DLD1 (cell line): Measurements from ENCODE around the gene LITAFD.
"Not testable (repeated sequence)": the region's sequence is repeated elsewhere in the genome, so short reads cannot be mapped to it uniquely, and the experiment has no call there.

Source experiments
- in situ Hi-C: cut with HindIII; loops from 2 replicates; pipeline ENCODE4 v1.10.0; 2017; ENCODE audit warnings: low sequenced_read_pairs

LITAFD gene

GRCh38 chr16:8855972-8856371, 26.2 kb upstream of the LITAFD start:
- in situ Hi-C loops, result no loop called here

GRCh38 chr16:8858994-8859912, 22.9 kb upstream of the LITAFD start:
- in situ Hi-C loops, result no loop called here

GRCh38 chr16:8859913-8860881, 22.0 kb upstream of the LITAFD start:
- in situ Hi-C loops, result no loop called here

GRCh38 chr16:8861563-8862308, 20.4 kb upstream of the LITAFD start:
- in situ Hi-C loops, result no loop called here

- in situ Hi-C loops, result no loop called here
Observed at GRCh38 chr16:8862309-8863130, 19.6 kb upstream of the LITAFD start.

GRCh38 chr16:8863594-8864424, 18.3 kb upstream of the LITAFD start:
- in situ Hi-C loops, result no loop called here

GRCh38 chr16:8864480-8865110, 17.6 kb upstream of the LITAFD start:
- in situ Hi-C loops, result no loop called here

GRCh38 chr16:8865145-8865882, 16.8 kb upstream of the LITAFD start:
- in situ Hi-C loops, result no loop called here

GRCh38 chr16:8866118-8866883, 15.8 kb upstream of the LITAFD start:
- in situ Hi-C loops, result no loop called here

GRCh38 chr16:8866884-8867215, 15.3 kb upstream of the LITAFD start:
- in situ Hi-C loops, result no loop called here

GRCh38 chr16:8867216-8867931, 14.8 kb upstream of the LITAFD start:
- in situ Hi-C loops, result no loop called here

GRCh38 chr16:8867932-8868415, 14.2 kb upstream of the LITAFD start:
- in situ Hi-C loops, result no loop called here

- in situ Hi-C loops, result no loop called here
Observed at GRCh38 chr16:8868416-8869211, 13.5 kb upstream of the LITAFD start, which contains the start of gene CARHSP1. Gene CARHSP1, minus strand, starts transcription at chr16:8869006. Its CDS starts 9,678 bp downstream, at chr16:8859328.

- in situ Hi-C loops, result no loop called here
Observed at GRCh38 chr16:8869212-8869987, 12.8 kb upstream of the LITAFD start.

GRCh38 chr16:8869988-8870241, 12.2 kb upstream of the LITAFD start:
- in situ Hi-C loops, result not testable (repeated sequence)
